NCI-H82 (cell line): ENCODE measurements around the gene ATOH8.
"Not testable (repeated sequence)": the region's sequence is repeated elsewhere in the genome, so short reads cannot be mapped to it uniquely, and the experiment has no call there.

Experiments
- DNase-seq: peaks from one replicate; lab custom pipeline; 2025; lab: John Stamatoyannopoulos, UW

Gene ATOH8

GRCh38 chr2:85753525-85754312, at the start of gene ATOH8:
Gene ATOH8 (plus strand): TSS chr2:85753991. CDS start chr2:85754190, 199 bp downstream.
- DNase-seq = peak; percentile 72

GRCh38 chr2:85704038-85704437, 49.8 kb upstream of the ATOH8 start:
- DNase-seq = no peak

GRCh38 chr2:85704800-85705679, 48.8 kb upstream of the ATOH8 start:
- no peak for DNase-seq

GRCh38 chr2:85705680-85706039, 48.1 kb upstream of the ATOH8 start:
- no peak for DNase-seq

- no peak for DNase-seq
Observed at GRCh38 chr2:85706063-85706462, 47.7 kb upstream of the ATOH8 start.

- DNase-seq = no peak
Observed at GRCh38 chr2:85706599-85707296, 47.0 kb upstream of the ATOH8 start.

- DNase-seq = peak; percentile 89
Observed at GRCh38 chr2:85707304-85707703, 46.5 kb upstream of the ATOH8 start.

GRCh38 chr2:85708641-85709040, 45.1 kb upstream of the ATOH8 start:
- DNase-seq = no peak

- DNase-seq = no peak
Observed at GRCh38 chr2:85709401-85709811, 44.4 kb upstream of the ATOH8 start.

GRCh38 chr2:85710687-85711577, 42.9 kb upstream of the ATOH8 start:
- no peak for DNase-seq

GRCh38 chr2:85711578-85712060, 42.2 kb upstream of the ATOH8 start:
- DNase-seq = no peak

GRCh38 chr2:85712336-85712735, 41.5 kb upstream of the ATOH8 start:
- no peak for DNase-seq

GRCh38 chr2:85712849-85713612, 40.8 kb upstream of the ATOH8 start:
- no peak for DNase-seq

- no peak for DNase-seq
Observed at GRCh38 chr2:85713836-85714235, 40.0 kb upstream of the ATOH8 start.

GRCh38 chr2:85714421-85714820, 39.4 kb upstream of the ATOH8 start:
- DNase-seq = not testable (repeated sequence)

GRCh38 chr2:85714841-85715240, 39.0 kb upstream of the ATOH8 start:
- DNase-seq = no peak

GRCh38 chr2:85716346-85716914, 37.4 kb upstream of the ATOH8 start:
- DNase-seq = no peak

GRCh38 chr2:85717308-85718008, 36.3 kb upstream of the ATOH8 start:
- peak; percentile 79 for DNase-seq

- no peak for DNase-seq
Observed at GRCh38 chr2:85718009-85718391, 35.8 kb upstream of the ATOH8 start.
